Measurements from ENCODE around the gene BST1. TPM values are rescaled to one million over a fixed set of nuclear protein-coding genes. Genes with fewer than 3 reads are reported as not detected.

Gene BST1
- total and polyA plus RNA-seq, 2 donors (not counting 1 experiment from before 2014, with no cell fraction given) = 15.7 to 48.8 TPM

DNA sequence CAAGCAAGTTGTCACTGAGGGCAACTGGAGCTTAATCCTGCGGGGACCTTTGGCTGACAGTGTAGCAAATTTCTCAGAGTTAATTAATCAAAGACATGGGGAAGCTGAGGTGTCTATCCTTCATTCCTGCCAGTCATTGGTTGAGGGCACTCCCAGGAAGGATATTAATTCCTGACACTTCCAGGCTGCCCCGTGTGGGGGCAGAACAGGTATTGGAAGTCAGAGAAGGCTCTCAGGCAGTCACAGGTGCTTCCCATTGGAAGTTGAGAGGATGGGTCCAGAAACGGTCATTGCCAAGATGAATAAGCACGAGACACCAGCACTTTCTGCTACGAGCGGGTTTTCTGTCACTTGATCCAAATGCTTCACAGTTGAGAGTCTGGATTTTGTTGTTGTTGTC, 46.1 kb downstream of the BST1 start:
- H3K27ac ChIP-seq (ENCODE audit: insufficient read depth, low read length) = no peak overlapping the region
- no peaks in the 10 kb centered on the region for H3K79me2 ChIP-seq (ENCODE audit: control insufficient read depth, insufficient read depth, low read length)
- no peaks in the 10 kb centered on the region for H3K4me1 ChIP-seq (ENCODE audit: control insufficient read depth, extremely low read depth, insufficient read depth, low read length)
- no peak for DNase-seq (ENCODE audit: low read depth in 2 of 2)
- H3K9me3 ChIP-seq (ENCODE audit: control insufficient read depth, insufficient read depth, low read depth, low read length) = no peaks in the 10 kb centered on the region
- no peaks in the 10 kb centered on the region for H3K36me3 ChIP-seq (ENCODE audit: control insufficient read depth, insufficient read depth, low read length)
- no peak overlapping the region for H2AFZ ChIP-seq (ENCODE audit: low read length)
- no peak overlapping the region for H3K4me3 ChIP-seq (replicated peaks in 1 of 4; ENCODE audit: control extremely low read depth in 1 of 4, insufficient read depth in 1 of 4, low read depth in 3 of 4, low read length in 4 of 4)
- no peak overlapping the region for H3K4me2 ChIP-seq (ENCODE audit: extremely low read depth, insufficient read depth, low read length)
- no peak overlapping the region for H3K9ac ChIP-seq (ENCODE audit: insufficient read depth, low read length)
- TF ChIP-seq EZH2 (IDR thresholded peaks at IDR 0.05; ENCODE audit: low read length, missing control alignments) = no peak
- TF ChIP-seq, protein P1, sequence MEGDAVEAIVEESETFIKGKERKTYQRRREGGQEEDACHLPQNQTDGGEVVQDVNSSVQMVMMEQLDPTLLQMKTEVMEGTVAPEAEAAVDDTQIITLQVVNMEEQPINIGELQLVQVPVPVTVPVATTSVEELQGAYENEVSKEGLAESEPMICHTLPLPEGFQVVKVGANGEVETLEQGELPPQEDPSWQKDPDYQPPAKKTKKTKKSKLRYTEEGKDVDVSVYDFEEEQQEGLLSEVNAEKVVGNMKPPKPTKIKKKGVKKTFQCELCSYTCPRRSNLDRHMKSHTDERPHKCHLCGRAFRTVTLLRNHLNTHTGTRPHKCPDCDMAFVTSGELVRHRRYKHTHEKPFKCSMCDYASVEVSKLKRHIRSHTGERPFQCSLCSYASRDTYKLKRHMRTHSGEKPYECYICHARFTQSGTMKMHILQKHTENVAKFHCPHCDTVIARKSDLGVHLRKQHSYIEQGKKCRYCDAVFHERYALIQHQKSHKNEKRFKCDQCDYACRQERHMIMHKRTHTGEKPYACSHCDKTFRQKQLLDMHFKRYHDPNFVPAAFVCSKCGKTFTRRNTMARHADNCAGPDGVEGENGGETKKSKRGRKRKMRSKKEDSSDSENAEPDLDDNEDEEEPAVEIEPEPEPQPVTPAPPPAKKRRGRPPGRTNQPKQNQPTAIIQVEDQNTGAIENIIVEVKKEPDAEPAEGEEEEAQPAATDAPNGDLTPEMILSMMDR (conservative IDR thresholded peaks at IDR 0.05 in 1 of 2, IDR thresholded peaks at IDR 0.05 in 1 of 2; ENCODE audit: low read depth in 1 of 2, low read length in 2 of 2) = no peak
- no peaks in the 10 kb centered on the region for H3K27me3 ChIP-seq (ENCODE audit: control insufficient read depth, insufficient read depth, low read length)
- H4K20me1 ChIP-seq (ENCODE audit: control insufficient read depth, extremely low read depth, insufficient read depth, low read length) = no peaks in the 10 kb centered on the region

DNA sequence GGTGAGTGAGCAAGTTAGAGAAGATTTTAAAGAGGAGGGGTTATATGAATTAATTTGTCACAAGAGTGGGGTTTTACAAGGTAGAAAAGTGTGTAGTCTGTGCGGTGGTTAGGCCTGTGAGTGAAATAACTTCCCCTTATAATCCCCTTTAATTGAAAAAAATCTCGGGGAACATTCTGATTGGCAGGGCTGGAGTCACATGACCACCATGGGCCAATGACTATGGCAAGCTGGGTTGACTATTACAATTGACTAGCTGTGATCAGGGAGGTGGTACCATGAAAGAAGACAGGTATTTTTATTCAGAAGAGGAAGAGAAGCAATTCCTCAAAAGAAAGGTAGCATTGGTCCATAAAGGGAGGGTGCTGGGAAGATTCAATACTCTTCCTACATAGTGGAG, 48.3 kb downstream of the BST1 start:
- Histone ChIP-seq H4K20me1 (ENCODE audit: control insufficient read depth, extremely low read depth, insufficient read depth, low read length) (no peaks in the 10 kb centered on the region), H3K4me1 (ENCODE audit: control insufficient read depth, extremely low read depth, insufficient read depth, low read length) (no peaks in the 10 kb centered on the region), H3K27ac (ENCODE audit: insufficient read depth, low read length) (no peak overlapping the region), H3K9me3 (ENCODE audit: control insufficient read depth, insufficient read depth, low read depth, low read length) (no peaks in the 10 kb centered on the region), H3K4me3 (replicated peaks in 1 of 4; ENCODE audit: control extremely low read depth in 1 of 4, insufficient read depth in 1 of 4, low read depth in 3 of 4, low read length in 4 of 4) (no peak overlapping the region), H3K36me3 (ENCODE audit: control insufficient read depth, insufficient read depth, low read length) (no peaks in the 10 kb centered on the region), H2AFZ (ENCODE audit: low read length) (no peak overlapping the region), H3K27me3 (ENCODE audit: control insufficient read depth, insufficient read depth, low read length) (no peaks in the 10 kb centered on the region), H3K79me2 (ENCODE audit: control insufficient read depth, insufficient read depth, low read length) (no peaks in the 10 kb centered on the region), H3K9ac (ENCODE audit: insufficient read depth, low read length) (no peak overlapping the region), H3K4me2 (ENCODE audit: extremely low read depth, insufficient read depth, low read length) (no peak overlapping the region)
- no peak for TF ChIP-seq EZH2 (IDR thresholded peaks at IDR 0.05; ENCODE audit: low read length, missing control alignments)
- TF ChIP-seq, protein P1 (conservative IDR thresholded peaks at IDR 0.05 in 1 of 2, IDR thresholded peaks at IDR 0.05 in 1 of 2; ENCODE audit: low read depth in 1 of 2, low read length in 2 of 2) = no peak
- no peak for DNase-seq (ENCODE audit: low read depth in 2 of 2)

DNA sequence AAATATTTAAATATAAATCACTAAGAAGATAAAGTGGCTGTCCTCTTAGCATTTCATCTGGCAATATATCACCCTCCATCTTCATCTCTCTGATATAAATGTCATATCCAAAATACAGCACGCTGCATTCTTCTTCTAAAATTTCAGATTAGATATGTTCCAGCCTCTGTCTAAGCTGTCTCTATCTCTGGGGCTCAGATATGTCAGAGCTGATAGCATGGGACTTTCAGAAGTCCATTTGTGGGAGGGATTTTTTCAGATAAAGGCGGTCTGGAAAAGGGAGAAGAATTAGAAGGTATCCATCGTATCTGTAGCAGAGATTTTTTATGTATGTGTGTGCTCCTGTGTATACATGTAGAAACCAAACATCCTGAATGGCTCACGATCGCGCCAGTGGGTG, 50.2 kb downstream of the BST1 start:
- H3K27me3 ChIP-seq (ENCODE audit: control insufficient read depth, insufficient read depth, low read length) = no peaks in the 10 kb centered on the region
- DNase-seq (ENCODE audit: low read depth in 2 of 2) = no peak
- no peak overlapping the region for H3K4me3 ChIP-seq (replicated peaks in 1 of 4; ENCODE audit: control extremely low read depth in 1 of 4, insufficient read depth in 1 of 4, low read depth in 3 of 4, low read length in 4 of 4)
- no peaks in the 10 kb centered on the region for H4K20me1 ChIP-seq (ENCODE audit: control insufficient read depth, extremely low read depth, insufficient read depth, low read length)
- no peaks in the 10 kb centered on the region for H3K4me1 ChIP-seq (ENCODE audit: control insufficient read depth, extremely low read depth, insufficient read depth, low read length)
- no peak overlapping the region for H3K27ac ChIP-seq (ENCODE audit: insufficient read depth, low read length)
- no peak overlapping the region for H3K9ac ChIP-seq (ENCODE audit: insufficient read depth, low read length)
- TF ChIP-seq, protein P1 (conservative IDR thresholded peaks at IDR 0.05 in 1 of 2, IDR thresholded peaks at IDR 0.05 in 1 of 2; ENCODE audit: low read depth in 1 of 2, low read length in 2 of 2) = no peak
- TF ChIP-seq EZH2 (IDR thresholded peaks at IDR 0.05; ENCODE audit: low read length, missing control alignments) = no peak
- H3K4me2 ChIP-seq (ENCODE audit: extremely low read depth, insufficient read depth, low read length) = no peak overlapping the region
- no peaks in the 10 kb centered on the region for H3K79me2 ChIP-seq (ENCODE audit: control insufficient read depth, insufficient read depth, low read length)
- no peaks in the 10 kb centered on the region for H3K36me3 ChIP-seq (ENCODE audit: control insufficient read depth, insufficient read depth, low read length)
- no peaks in the 10 kb centered on the region for H3K9me3 ChIP-seq (ENCODE audit: control insufficient read depth, insufficient read depth, low read depth, low read length)
- H2AFZ ChIP-seq (ENCODE audit: low read length) = no peak overlapping the region
